LNCAP (cell line): ENCODE data around the gene SFMBT1.

Source experiments
- CTCF ChIP-seq: fragments of 450-650 bp; IDR thresholded peaks from 2 replicates; pipeline ENCODE4 v1.5.1; 2017; ENCODE audit warnings: mild to moderate bottlenecking

SFMBT1 gene

GRCh38 chr3:52920841-52921240 lies 125.0 kb downstream of the SFMBT1 start:
- TF ChIP-seq CTCF, result no peak

- TF ChIP-seq CTCF, result no peak
Observed at GRCh38 chr3:52917044-52917443, 128.8 kb downstream of the SFMBT1 start.

- TF ChIP-seq CTCF, result no peak
Observed at GRCh38 chr3:52915294-52915693, 130.6 kb downstream of the SFMBT1 start.

- no peak for TF ChIP-seq CTCF
Observed at GRCh38 chr3:52912885-52913731, 132.8 kb downstream of the SFMBT1 start.

- no peak for TF ChIP-seq CTCF
Observed at GRCh38 chr3:52910823-52911222, 135.1 kb downstream of the SFMBT1 start.

- TF ChIP-seq CTCF, result peak; percentile 25; the same call in 1 of the 2 replicates
Observed at GRCh38 chr3:52907497-52907896, 138.4 kb downstream of the SFMBT1 start.

- no peak for TF ChIP-seq CTCF
Observed at GRCh38 chr3:52904552-52904951, 141.3 kb downstream of the SFMBT1 start.
